Measurements from ENCODE around the gene CUZD1. TPM values are rescaled to one million over a fixed set of nuclear protein-coding genes. Genes with fewer than 3 reads are reported as not detected.
"Not testable (repeated sequence)": the region's sequence is repeated elsewhere in the genome, so short reads cannot be mapped to it uniquely, and the experiment has no call there.

CUZD1 gene
- total RNA-seq, 1 experiment from 2014 or later: 2.1 TPM

- no TSS peak for BruUV-seq (replicated peaks)
- DNase-seq (ENCODE audit: low spot score): no peak
- TF ChIP-seq CTCF (conservative IDR thresholded peaks at IDR 0.05; ENCODE audit: low read depth, low read length) (no peak), EZH2 (IDR thresholded peaks at IDR 0.05; ENCODE audit: borderline replicate concordance, low read depth, low read length, poor library complexity, severe bottlenecking) (no peak)
- intact Hi-C loops (cut with micrococcal nuclease; ENCODE audit: unreplicated experiment): no loop called here
- H3K27me3 ChIP-seq (replicated peaks; ENCODE audit: insufficient read depth, low read depth, low read length, poor library complexity): no peaks in the 10 kb centered on the region
- POLR2A ChIA-PET (ENCODE audit: low non-redundant PET): no interaction called here
- CTCF ChIA-PET: no interaction called here
- H3K9me3 ChIP-seq (ENCODE audit: low read depth, low read length, poor library complexity, severe bottlenecking): no peaks in the 10 kb centered on the region
- H3K4me1 ChIP-seq (ENCODE audit: insufficient read depth, low read length, poor library complexity, severe bottlenecking): peaks cover 12% of the 10 kb centered on the region
- no peaks in the 10 kb centered on the region for H3K36me3 ChIP-seq (ENCODE audit: insufficient read depth, low read length, poor library complexity, severe bottlenecking)
- no peak overlapping the region for H3K4me3 ChIP-seq (ENCODE audit: low read depth, low read length, poor library complexity, severe bottlenecking)
- H3K27ac ChIP-seq (ENCODE audit: low read depth, low read length, poor library complexity, severe bottlenecking): no peak overlapping the region
Measured at GRCh38 chr10:122877264-122877663, 31.6 kb upstream of the CUZD1 start.

- CTCF ChIA-PET: no interaction called here
- no TSS peak for BruUV-seq (replicated peaks)
- no peaks in the 10 kb centered on the region for H3K9me3 ChIP-seq (ENCODE audit: low read depth, low read length, poor library complexity, severe bottlenecking)
- no peak for TF ChIP-seq CTCF (conservative IDR thresholded peaks at IDR 0.05; ENCODE audit: low read depth, low read length)
- no peak for TF ChIP-seq EZH2 (IDR thresholded peaks at IDR 0.05; ENCODE audit: borderline replicate concordance, low read depth, low read length, poor library complexity, severe bottlenecking)
- H3K27ac ChIP-seq (ENCODE audit: low read depth, low read length, poor library complexity, severe bottlenecking): no peak overlapping the region
- peaks cover 12% of the 10 kb centered on the region for H3K4me1 ChIP-seq (ENCODE audit: insufficient read depth, low read length, poor library complexity, severe bottlenecking)
- no peaks in the 10 kb centered on the region for H3K36me3 ChIP-seq (ENCODE audit: insufficient read depth, low read length, poor library complexity, severe bottlenecking)
- H3K27me3 ChIP-seq (replicated peaks; ENCODE audit: insufficient read depth, low read depth, low read length, poor library complexity): no peaks in the 10 kb centered on the region
- intact Hi-C loops (cut with micrococcal nuclease; ENCODE audit: unreplicated experiment): no loop called here
- POLR2A ChIA-PET (ENCODE audit: low non-redundant PET): no interaction called here
- DNase-seq (ENCODE audit: low spot score): no peak
- no peak overlapping the region for H3K4me3 ChIP-seq (ENCODE audit: low read depth, low read length, poor library complexity, severe bottlenecking)
Measured at GRCh38 chr10:122876467-122876855, 30.8 kb upstream of the CUZD1 start.

GRCh38 chr10:122875843-122876466 is 30.3 kb upstream of the CUZD1 start:
- DNase-seq (ENCODE audit: low spot score): no peak
- Histone ChIP-seq H3K9me3 (ENCODE audit: low read depth, low read length, poor library complexity, severe bottlenecking) (no peaks in the 10 kb centered on the region), H3K36me3 (ENCODE audit: insufficient read depth, low read length, poor library complexity, severe bottlenecking) (no peaks in the 10 kb centered on the region), H3K27ac (ENCODE audit: low read depth, low read length, poor library complexity, severe bottlenecking) (no peak overlapping the region), H3K4me3 (ENCODE audit: low read depth, low read length, poor library complexity, severe bottlenecking) (no peak overlapping the region), H3K4me1 (ENCODE audit: insufficient read depth, low read length, poor library complexity, severe bottlenecking) (peaks cover 12% of the 10 kb centered on the region), H3K27me3 (replicated peaks; ENCODE audit: insufficient read depth, low read depth, low read length, poor library complexity) (no peaks in the 10 kb centered on the region)
- intact Hi-C loops (cut with micrococcal nuclease; ENCODE audit: unreplicated experiment): no loop called here
- BruUV-seq (replicated peaks): no TSS peak
- ChIA-PET CTCF (no interaction called here), POLR2A (ENCODE audit: low non-redundant PET) (no interaction called here)
- no peak for TF ChIP-seq CTCF (conservative IDR thresholded peaks at IDR 0.05; ENCODE audit: low read depth, low read length)
- no peak for TF ChIP-seq EZH2 (IDR thresholded peaks at IDR 0.05; ENCODE audit: borderline replicate concordance, low read depth, low read length, poor library complexity, severe bottlenecking)

- POLR2A ChIA-PET (ENCODE audit: low non-redundant PET); BruUV-seq (replicated peaks); CTCF ChIA-PET; H3K9me3 ChIP-seq (ENCODE audit: low read depth, low read length, poor library complexity, severe bottlenecking); DNase-seq (ENCODE audit: low spot score); H3K27ac ChIP-seq (ENCODE audit: low read depth, low read length, poor library complexity, severe bottlenecking); H3K36me3 ChIP-seq (ENCODE audit: insufficient read depth, low read length, poor library complexity, severe bottlenecking); H3K27me3 ChIP-seq (replicated peaks; ENCODE audit: insufficient read depth, low read depth, low read length, poor library complexity); intact Hi-C loops (cut with micrococcal nuclease; ENCODE audit: unreplicated experiment); H3K4me3 ChIP-seq (ENCODE audit: low read depth, low read length, poor library complexity, severe bottlenecking): not testable (repeated sequence)
- H3K4me1 ChIP-seq (ENCODE audit: insufficient read depth, low read length, poor library complexity, severe bottlenecking): peaks cover 12% of the 10 kb centered on the region
Measured at GRCh38 chr10:122871947-122872346, 26.3 kb upstream of the CUZD1 start.

- DNase-seq (ENCODE audit: low spot score); H3K4me1 ChIP-seq (ENCODE audit: insufficient read depth, low read length, poor library complexity, severe bottlenecking); CTCF ChIA-PET; H3K9me3 ChIP-seq (ENCODE audit: low read depth, low read length, poor library complexity, severe bottlenecking); H3K36me3 ChIP-seq (ENCODE audit: insufficient read depth, low read length, poor library complexity, severe bottlenecking); H3K27ac ChIP-seq (ENCODE audit: low read depth, low read length, poor library complexity, severe bottlenecking); intact Hi-C loops (cut with micrococcal nuclease; ENCODE audit: unreplicated experiment); H3K27me3 ChIP-seq (replicated peaks; ENCODE audit: insufficient read depth, low read depth, low read length, poor library complexity); POLR2A ChIA-PET (ENCODE audit: low non-redundant PET); H3K4me3 ChIP-seq (ENCODE audit: low read depth, low read length, poor library complexity, severe bottlenecking); BruUV-seq (replicated peaks): not testable (repeated sequence)
Measured at GRCh38 chr10:122868768-122869167, 23.1 kb upstream of the CUZD1 start.
